ENCODE measurements around the gene NRXN2.

The NRXN2 gene

DNA sequence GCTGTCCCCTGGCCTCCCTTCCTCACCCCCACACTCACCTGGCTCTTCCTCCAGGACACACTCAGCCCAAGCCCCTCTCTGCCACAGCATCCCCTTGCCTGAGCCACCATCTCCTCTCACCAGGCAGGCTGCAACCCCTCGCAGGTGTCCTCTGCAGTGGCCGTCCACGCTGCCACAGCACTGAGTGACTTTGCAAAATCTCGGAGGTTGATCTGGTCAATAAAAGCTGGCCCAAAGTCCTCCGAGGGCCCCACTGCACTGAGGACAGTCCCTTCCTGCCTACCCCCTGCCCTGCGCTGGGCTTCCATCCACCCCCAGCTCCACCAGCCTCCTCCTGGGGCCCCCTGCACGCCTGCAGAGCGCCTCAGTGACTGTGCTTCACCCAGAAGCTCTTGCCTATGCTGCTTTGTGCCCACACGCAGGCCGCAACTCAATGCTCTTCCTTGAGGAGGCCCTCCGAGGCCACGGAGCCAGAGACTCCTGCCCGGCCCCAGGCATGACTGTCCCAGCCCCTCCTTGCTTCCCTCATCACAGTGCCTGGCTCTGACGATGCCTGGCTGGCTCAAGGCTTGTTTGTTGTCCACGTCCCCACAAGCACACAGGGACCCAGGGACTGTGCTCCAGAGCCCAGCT, 162.7 kb downstream of the NRXN2 start:
- DNase-seq, result no peak

DNA sequence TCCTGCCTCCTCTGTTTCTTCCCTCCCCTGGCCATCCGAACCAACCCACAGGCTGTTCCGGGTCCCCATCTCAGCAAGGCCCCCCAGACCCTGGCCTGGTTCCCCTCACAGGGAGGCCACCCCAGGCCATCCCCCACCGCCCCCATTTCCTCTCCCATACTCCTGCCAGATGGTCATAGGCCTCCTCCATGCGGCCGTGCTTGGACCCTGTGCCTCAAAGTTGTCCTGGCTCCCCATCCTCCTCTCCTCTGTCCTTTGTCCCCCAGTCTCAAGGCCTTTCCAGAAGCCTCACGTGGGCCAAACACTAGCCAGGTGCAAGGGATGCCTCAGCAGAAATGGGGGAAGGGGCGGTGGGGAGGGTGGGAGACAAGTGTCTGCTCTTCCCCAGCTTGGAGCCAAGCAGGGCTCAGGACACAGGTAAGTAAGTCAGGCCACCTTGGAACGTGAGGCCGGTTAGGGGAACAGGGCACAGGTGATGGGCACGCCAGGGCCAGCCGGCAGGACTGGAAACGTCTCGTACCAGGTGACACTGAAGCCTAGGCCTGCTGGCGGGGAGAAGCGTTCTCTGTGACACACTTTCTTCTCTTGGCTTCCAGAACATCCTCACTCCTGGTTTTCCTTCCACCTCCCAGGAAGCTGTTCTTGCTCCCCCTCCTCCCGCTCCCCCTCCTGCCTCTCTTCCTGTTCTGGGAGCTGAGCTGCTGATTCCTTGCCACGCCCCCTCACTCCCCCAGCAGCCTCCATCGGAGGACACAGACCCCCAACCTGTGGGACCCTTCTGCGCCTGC, 163.5 kb downstream of the NRXN2 start:
- DNase-seq, result no peak

- DNase-seq, result no peak
Observed at GRCh38 chr11:64558869-64559268, 164.1 kb downstream of the NRXN2 start.

DNA sequence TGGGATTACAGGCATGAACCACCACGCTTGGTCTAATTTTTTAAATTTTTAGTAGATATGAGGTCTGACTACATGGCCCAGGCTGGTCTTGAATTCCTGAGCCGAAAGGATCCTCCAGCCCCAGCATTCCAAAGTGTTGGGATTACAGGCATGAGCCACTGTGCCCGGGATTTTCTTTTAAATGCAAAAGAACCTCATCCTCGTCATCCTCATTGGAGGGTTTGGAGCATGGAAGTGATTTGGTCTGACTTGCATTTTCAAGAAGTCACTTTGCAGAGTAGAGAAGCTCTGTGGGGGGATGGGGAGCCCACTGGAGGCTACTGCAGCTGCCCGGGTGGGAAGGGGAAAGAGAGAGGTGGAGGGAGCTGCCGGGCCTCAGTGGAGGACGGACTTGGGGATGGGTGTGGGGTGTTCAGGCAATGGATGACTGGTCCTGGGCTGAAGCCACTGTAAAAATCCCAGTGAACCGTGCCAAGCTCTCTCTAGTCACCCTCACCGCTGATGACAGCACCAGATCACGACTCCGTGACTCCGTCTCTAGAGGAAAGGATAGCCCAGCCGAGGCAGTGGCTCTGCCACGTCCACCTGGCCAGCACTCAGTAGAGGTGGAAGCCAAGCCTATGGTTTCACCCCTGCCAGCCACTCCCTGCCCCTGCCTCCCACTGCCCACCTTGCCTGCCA, 164.8 kb downstream of the NRXN2 start:
- no peak for DNase-seq

- DNase-seq, result no peak
Observed at GRCh38 chr11:64556721-64557250, 166.2 kb downstream of the NRXN2 start.
